T-cell (primary cell): ENCODE measurements around the gene NR1I3. TPM values are rescaled to one million over a fixed set of nuclear protein-coding genes. Genes with fewer than 3 reads are reported as not detected.

Source experiments
- ATAC-seq, 4 experiments: fragments of 200-7000 bp in 3 of 4; fragments of 150-1000 bp in 1 of 4; cut with Tn5 transposase; replicated peaks in 1 of 4; 1 replicate in 3 of 4; 2 replicates in 1 of 4; pipeline ENCODE4 v1.10.0; 2021; ENCODE audit warnings: moderate library complexity in 3 of 4, mild to moderate bottlenecking in 2 of 4, moderate number of reproducible peaks in 1 of 4
- CTCF ChIA-PET, 2 donors: fragments of 300-600 bp; sonication (Branson Sonifier 250); formaldehyde crosslinking; loops; one replicate each; lab custom pipeline; 2022; ENCODE audit warnings: antibody characterized with exemption in 2 of 2; lab: Charles Lee
- POLR2A ChIA-PET, 2 donors: fragments of 300-600 bp; sonication (Branson Sonifier 250); formaldehyde crosslinking; loops; one replicate each; lab custom pipeline; 2022; ENCODE audit warnings: antibody characterized with exemption in 2 of 2; lab: Charles Lee
- DNase-seq, 35 experiments: peaks; one replicate each; pipeline versions ENCODE4 v3.0.0 to v3.0.0-alpha.2; 2013 to 2023
- H3K27ac ChIP-seq: one replicate; pipeline ENCODE4 v1.5.1; 2013; ENCODE audit warnings: low read length
- H3K27me3 ChIP-seq, 2 experiments: replicated peaks in 1 of 2; 1 replicate in 1 of 2; 2 replicates in 1 of 2; pipeline versions ENCODE4 v1.6.1 to v1.7.0; 2013; ENCODE audit warnings: low read length in 1 of 2, mixed read lengths in 1 of 2; ENCODE audit not compliant: control insufficient read depth in 2 of 2, insufficient read depth in 2 of 2; ENCODE audit errors: extremely low read depth in 1 of 2
- H3K36me3 ChIP-seq, 2 donors: 1 replicate in 1 of 2; 2 replicates in 1 of 2; pipeline versions ENCODE4 v1.6.1 to v1.7.0; 2013; ENCODE audit warnings: low read length in 1 of 2; ENCODE audit not compliant: control insufficient read depth in 2 of 2, insufficient read depth in 1 of 2; ENCODE audit errors: extremely low read depth in 1 of 2
- H3K4me1 ChIP-seq, 2 experiments: 1 replicate in 1 of 2; 2 replicates in 1 of 2; pipeline versions ENCODE4 v1.6.1 to v1.7.0; 2013; ENCODE audit warnings: low read length in 2 of 2, mixed read lengths in 1 of 2; ENCODE audit not compliant: insufficient read depth in 2 of 2, control insufficient read depth in 1 of 2; ENCODE audit errors: extremely low read depth in 1 of 2
- H3K4me3 ChIP-seq, 2 donors: 1 replicate in 1 of 2; 2 replicates in 1 of 2; pipeline versions ENCODE4 v1.5.1 to v1.7.0; 2013; ENCODE audit warnings: mild to moderate bottlenecking in 2 of 2, low read length in 1 of 2, moderate library complexity in 1 of 2; ENCODE audit not compliant: control insufficient read depth in 1 of 2; ENCODE audit errors: extremely low read depth in 1 of 2
- H3K9me3 ChIP-seq: 2 replicates; pipeline ENCODE4 v1.7.0; 2013
- H3K27ac Mint-ChIP-seq, 2 donors: one replicate each; pipeline ENCODE4 v1.8.0; 2020 to 2021; ENCODE audit warnings: mild to moderate bottlenecking in 2 of 2, mixed read lengths in 2 of 2
- H3K27me3 Mint-ChIP-seq, 2 donors: one replicate each; pipeline ENCODE4 v1.8.0; 2021 to 2022; ENCODE audit warnings: mixed read lengths in 2 of 2
- H3K36me3 Mint-ChIP-seq: one replicate; pipeline ENCODE4 v1.8.0; 2021; ENCODE audit warnings: mixed read lengths
- H3K4me1 Mint-ChIP-seq, 3 donors: one replicate each; pipeline ENCODE4 v1.8.0; 2020 to 2022; ENCODE audit warnings: mixed read lengths in 3 of 3, mild to moderate bottlenecking in 1 of 3
- H3K4me3 Mint-ChIP-seq, 3 donors: one replicate each; pipeline ENCODE4 v1.8.0; 2020 to 2022; ENCODE audit warnings: mild to moderate bottlenecking in 3 of 3, mixed read lengths in 3 of 3, moderate library complexity in 3 of 3
- H3K9me3 Mint-ChIP-seq, 3 donors: one replicate each; pipeline ENCODE4 v1.8.0; 2020 to 2022; ENCODE audit warnings: mixed read lengths in 3 of 3
- WGBS: methylation state at CpG from one replicate; pipeline ENCODE4 v1.1.5; 2013; ENCODE audit warnings: missing lambda C conversion rate; ENCODE audit not compliant: insufficient coverage; 5-methylcytosine and 5-hydroxymethylcytosine counted together
- total RNA-seq, 35 experiments: library from RNA in 6 of 35; stranded (reverse) in 6 of 35; fragments of 120-200 nt in 1 of 35; gene quantifications; one replicate each; pipeline versions ENCODE4 v1.2.1 to v1.2.4 and lab custom pipeline; 2013 to 2026

The NR1I3 gene
- total RNA-seq, 5 donors from 2014 or later (not counting 1 experiment from before 2014, with no cell fraction given) = not detected

- Histone ChIP-seq H3K27ac (no peak overlapping the region), H3K36me3 (no peaks in the 10 kb centered on the region), H3K4me3 (no peak overlapping the region), H3K4me1 (no peaks in the 10 kb centered on the region), H3K9me3 (no peaks in the 10 kb centered on the region), H3K27me3 (peaks cover 4% of the 10 kb centered on the region in 2 experiments)
- Mint-ChIP-seq H3K4me1 (no peaks in the 10 kb centered on the region), H3K27me3 (peaks cover 14 to 18% of the 10 kb centered on the region in 2 donors), H3K9me3 (no peaks in the 10 kb centered on the region), H3K4me3 (no peak overlapping the region), H3K36me3 (no peaks in the 10 kb centered on the region), H3K27ac (no peak overlapping the region)
- no peak for ATAC-seq
- ChIA-PET POLR2A (no interaction called here), CTCF (no interaction called here)
- no peak for DNase-seq
- WGBS = 30% methylated on average over 1 of the region's 3 CpGs
Observed at GRCh38 chr1:161273402-161273801, 35.4 kb upstream of the NR1I3 start.

- Histone ChIP-seq H3K4me3 (no peak overlapping the region), H3K27me3 (peaks cover 2 to 24% of the 10 kb centered on the region in 2 experiments), H3K4me1 (no peaks in the 10 kb centered on the region), H3K36me3 (no peaks in the 10 kb centered on the region), H3K27ac (no peak overlapping the region), H3K9me3 (no peaks in the 10 kb centered on the region)
- Mint-ChIP-seq H3K36me3 (no peaks in the 10 kb centered on the region), H3K27me3 (peaks cover 18 to 23% of the 10 kb centered on the region in 2 donors), H3K4me3 (no peak overlapping the region), H3K4me1 (no peaks in the 10 kb centered on the region), H3K27ac (no peak overlapping the region), H3K9me3 (no peaks in the 10 kb centered on the region)
- CTCF ChIA-PET = no interaction called here
- ATAC-seq (no peak), DNase-seq (no peak)
- POLR2A ChIA-PET = no interaction called here
- WGBS = 0% methylated on average over 1 of the region's 3 CpGs
Observed at GRCh38 chr1:161267321-161267720, 29.3 kb upstream of the NR1I3 start.

- H3K4me1 ChIP-seq = no peaks in the 10 kb centered on the region
- H3K4me3 ChIP-seq = no peak overlapping the region
- Mint-ChIP-seq H3K36me3 (no peaks in the 10 kb centered on the region), H3K9me3 (no peaks in the 10 kb centered on the region), H3K27me3 (peaks cover 20 to 22% of the 10 kb centered on the region in 2 donors), H3K27ac (no peak overlapping the region), H3K4me1 (no peaks in the 10 kb centered on the region), H3K4me3 (no peak overlapping the region)
- H3K36me3 ChIP-seq = no peaks in the 10 kb centered on the region
- H3K27me3 ChIP-seq = peaks cover 2 to 27% of the 10 kb centered on the region in 2 experiments
- ChIA-PET POLR2A (no interaction called here), CTCF (no interaction called here)
- H3K9me3 ChIP-seq = no peaks in the 10 kb centered on the region
- H3K27ac ChIP-seq = no peak overlapping the region
- no peak for ATAC-seq
- DNase-seq = no peak
- no CpG with 5 or more reads among the region's 2 CpGs for WGBS
Observed at GRCh38 chr1:161266836-161267235, 28.8 kb upstream of the NR1I3 start.

GRCh38 chr1:161266202-161266601, 28.2 kb upstream of the NR1I3 start:
- no peak overlapping the region for H3K4me3 Mint-ChIP-seq
- no peak overlapping the region for H3K4me3 ChIP-seq
- DNase-seq = no peak
- H3K4me1 Mint-ChIP-seq = peaks cover 0 to 2% (median 0%) of the 10 kb centered on the region in 3 donors
- no CpG with 5 or more reads among the region's 3 CpGs for WGBS
- H3K27ac ChIP-seq = no peak overlapping the region
- ChIA-PET CTCF (no interaction called here), POLR2A (no interaction called here)
- no peaks in the 10 kb centered on the region for H3K4me1 ChIP-seq
- peaks cover 2 to 32% of the 10 kb centered on the region in 2 experiments for H3K27me3 ChIP-seq
- no peaks in the 10 kb centered on the region for H3K9me3 ChIP-seq
- ATAC-seq = no peak
- no peaks in the 10 kb centered on the region for H3K36me3 Mint-ChIP-seq
- peaks cover 24 to 26% of the 10 kb centered on the region in 2 donors for H3K27me3 Mint-ChIP-seq
- no peak overlapping the region for H3K27ac Mint-ChIP-seq
- H3K9me3 Mint-ChIP-seq = no peaks in the 10 kb centered on the region
- H3K36me3 ChIP-seq = no peaks in the 10 kb centered on the region

- Histone ChIP-seq H3K27ac (no peak overlapping the region), H3K4me3 (no peak overlapping the region), H3K27me3 (peaks cover 6 to 37% of the 10 kb centered on the region in 2 experiments), H3K9me3 (no peaks in the 10 kb centered on the region), H3K36me3 (no peaks in the 10 kb centered on the region), H3K4me1 (no peaks in the 10 kb centered on the region)
- DNase-seq (no peak), ATAC-seq (no peak)
- Mint-ChIP-seq H3K4me1 (peaks cover 3 to 6% (median 5%) of the 10 kb centered on the region in 3 donors), H3K27ac (no peak overlapping the region), H3K9me3 (no peaks in the 10 kb centered on the region), H3K36me3 (no peaks in the 10 kb centered on the region), H3K4me3 (no peak overlapping the region), H3K27me3 (peaks cover 30 to 35% of the 10 kb centered on the region in 2 donors)
- WGBS = 94% methylated on average over 3 of the region's 5 CpGs
- ChIA-PET POLR2A (no interaction called here), CTCF (no interaction called here)
Observed at GRCh38 chr1:161265305-161265704, 27.3 kb upstream of the NR1I3 start.

GRCh38 chr1:161261261-161262235, 23.5 kb upstream of the NR1I3 start:
- POLR2A ChIA-PET = no interaction called here
- H3K4me1 ChIP-seq = peaks cover 3 to 14% of the 10 kb centered on the region in 2 experiments
- Mint-ChIP-seq H3K27me3 (peaks cover 55 to 67% of the 10 kb centered on the region in 2 donors), H3K4me1 (peaks cover 19 to 25% (median 21%) of the 10 kb centered on the region in 3 donors), H3K36me3 (peaks cover 16% of the 10 kb centered on the region), H3K9me3 (peaks cover 0 to 15% (median 12%) of the 10 kb centered on the region in 3 donors), H3K27ac (no peak overlapping the region), H3K4me3 (no peak overlapping the region)
- CTCF ChIA-PET = no interaction called here
- H3K27me3 ChIP-seq = peaks cover 14 to 68% of the 10 kb centered on the region in 2 experiments
- WGBS = 40% methylated on average over 1 of the region's 12 CpGs
- no peak overlapping the region for H3K27ac ChIP-seq
- no peaks in the 10 kb centered on the region for H3K36me3 ChIP-seq
- H3K9me3 ChIP-seq = no peaks in the 10 kb centered on the region
- no peak for DNase-seq
- no peak for ATAC-seq
- no peak overlapping the region for H3K4me3 ChIP-seq
